Breast epithelium (tissue), 4 donors: ENCODE measurements around the gene SLC39A13. TPM values are rescaled to one million over a fixed set of nuclear protein-coding genes. Genes with fewer than 3 reads are reported as not detected.

Experiments
- DNase-seq, 2 donors: peaks; one replicate each; pipeline ENCODE4 v3.0.0-alpha.2; 2019; ENCODE audit warnings: low spot score in 2 of 2
- H3K27ac ChIP-seq, 2 donors: fragments of 200-600 bp; sonication (generic) in 1 of 2; one replicate each; pipeline ENCODE4 v1.5.1; 2016 to 2019; ENCODE audit warnings: mild to moderate bottlenecking in 1 of 2
- H3K27me3 ChIP-seq, 2 donors: fragments of 200-600 bp; sonication (generic) in 1 of 2; one replicate each; pipeline versions ENCODE4 v1.5.1 to v1.6.0; 2017 to 2019; ENCODE audit warnings: control low read depth in 1 of 2, mild to moderate bottlenecking in 1 of 2
- H3K36me3 ChIP-seq: fragments of 200-600 bp; one replicate; pipeline ENCODE4 v1.5.1; 2019
- H3K4me1 ChIP-seq, 2 donors: fragments of 200-600 bp; sonication (generic); one replicate each; pipeline ENCODE4 v1.5.1; 2016 to 2019; ENCODE audit warnings: control low read depth in 1 of 2
- H3K4me3 ChIP-seq, 3 donors: fragments of 200-600 bp; sonication (generic); 1 replicate in 2 of 3; 2 replicates in 1 of 3; pipeline ENCODE4 v1.5.1; 2016 to 2019; ENCODE audit warnings: mild to moderate bottlenecking in 3 of 3, moderate library complexity in 2 of 3
- H3K9me3 ChIP-seq, 2 donors: fragments of 200-600 bp; sonication (generic) in 1 of 2; one replicate each; pipeline ENCODE4 v1.5.1; 2016 to 2019; ENCODE audit warnings: control low read depth in 1 of 2
- CTCF ChIP-seq, 3 donors: fragments of 450-650 bp; IDR thresholded peaks; one replicate each; pipeline ENCODE4 v1.5.1; 2016 to 2017; ENCODE audit warnings: antibody characterized with exemption in 3 of 3, mild to moderate bottlenecking in 3 of 3, moderate library complexity in 3 of 3
- POLR2A ChIP-seq: fragments of 450-650 bp; IDR thresholded peaks from one replicate; pipeline ENCODE4 v1.6.1; 2016; ENCODE audit warnings: antibody characterized with exemption, mild to moderate bottlenecking, moderate library complexity
- POLR2AphosphoS5 ChIP-seq, 3 donors: sonication (generic); formaldehyde crosslinking; IDR thresholded peaks; one replicate each; pipeline ENCODE4 v1.6.1; 2017; ENCODE audit warnings: antibody characterized with exemption in 3 of 3
- intact Hi-C: fragments of 100-400 bp; cut with DNase I; formaldehyde crosslinking; loops from one replicate; pipeline ENCODE4 v1.15.1; 2023; ENCODE audit warnings: low total_unique reads
- total RNA-seq, 3 donors: library from RNA; depleted of rRNA; stranded (reverse); fragments of >200 nt; gene quantifications; one replicate each; pipeline ENCODE4 v1.1.0, GENCODE V29; 2016

Gene SLC39A13
- total RNA-seq, 3 donors from 2014 or later = 42.9 to 58.1 (median 52.8) TPM

GRCh38 chr11:47395223-47396048 lies 13.0 kb upstream of the SLC39A13 start:
- no peaks in the 10 kb centered on the region for H3K27me3 ChIP-seq
- peaks cover 0 to 3% of the 10 kb centered on the region in 2 donors for H3K4me1 ChIP-seq
- intact Hi-C loops = no loop called here
- H3K27ac ChIP-seq = peak overlapping the region; percentile 73 to 88
- no peaks in the 10 kb centered on the region for H3K36me3 ChIP-seq
- peak in 1 of 2 donors; percentile 45 for DNase-seq
- peak overlapping the region in 2 of 3 donors; percentile 8 to 19 for H3K4me3 ChIP-seq
- no peak for TF ChIP-seq POLR2A
- no peak for TF ChIP-seq POLR2AphosphoS5 (IDR thresholded peaks at IDR 0.05)
- TF ChIP-seq CTCF (IDR thresholded peaks at IDR 0.05) = no peak
- H3K9me3 ChIP-seq = no peaks in the 10 kb centered on the region

- peak overlapping the region in 1 of 2 donors; percentile 88 for H3K27ac ChIP-seq
- TF ChIP-seq CTCF (IDR thresholded peaks at IDR 0.05) = no peak
- TF ChIP-seq POLR2A = no peak
- TF ChIP-seq POLR2AphosphoS5 (IDR thresholded peaks at IDR 0.05) = no peak
- H3K4me1 ChIP-seq = peaks cover 0 to 3% of the 10 kb centered on the region in 2 donors
- intact Hi-C loops = no loop called here
- no peaks in the 10 kb centered on the region for H3K27me3 ChIP-seq
- no peak for DNase-seq
- H3K4me3 ChIP-seq = no peak overlapping the region
- H3K9me3 ChIP-seq = no peaks in the 10 kb centered on the region
- no peaks in the 10 kb centered on the region for H3K36me3 ChIP-seq
Observed at GRCh38 chr11:47396049-47396320, 12.4 kb upstream of the SLC39A13 start.

GRCh38 chr11:47398011-47398410 lies 10.4 kb upstream of the SLC39A13 start:
- Histone ChIP-seq H3K27me3 (no peaks in the 10 kb centered on the region), H3K4me3 (no peak overlapping the region), H3K27ac (no peak overlapping the region), H3K9me3 (no peaks in the 10 kb centered on the region), H3K36me3 (no peaks in the 10 kb centered on the region), H3K4me1 (peaks cover 0 to 3% of the 10 kb centered on the region in 2 donors)
- TF ChIP-seq CTCF (IDR thresholded peaks at IDR 0.05) (no peak), POLR2AphosphoS5 (IDR thresholded peaks at IDR 0.05) (no peak), POLR2A (no peak)
- DNase-seq = no peak
- intact Hi-C loops = no loop called here

GRCh38 chr11:47398551-47398950 lies 9.8 kb upstream of the SLC39A13 start:
- no peaks in the 10 kb centered on the region for H3K27me3 ChIP-seq
- peaks cover 0 to 3% of the 10 kb centered on the region in 2 donors for H3K4me1 ChIP-seq
- H3K36me3 ChIP-seq = no peaks in the 10 kb centered on the region
- intact Hi-C loops = no loop called here
- DNase-seq = no peak
- no peak overlapping the region for H3K27ac ChIP-seq
- H3K9me3 ChIP-seq = no peaks in the 10 kb centered on the region
- TF ChIP-seq POLR2AphosphoS5 (IDR thresholded peaks at IDR 0.05) = no peak
- no peak for TF ChIP-seq CTCF (IDR thresholded peaks at IDR 0.05)
- no peak for TF ChIP-seq POLR2A
- H3K4me3 ChIP-seq = no peak overlapping the region

- DNase-seq = no peak
- intact Hi-C loops = no loop called here
- Histone ChIP-seq H3K36me3 (no peaks in the 10 kb centered on the region), H3K4me3 (peak overlapping the region; percentile 45 to 77 (median 63)), H3K27ac (peak overlapping the region; percentile 88 to 92), H3K27me3 (no peaks in the 10 kb centered on the region), H3K4me1 (peaks cover 0 to 3% of the 10 kb centered on the region in 2 donors), H3K9me3 (no peaks in the 10 kb centered on the region)
- TF ChIP-seq CTCF (IDR thresholded peaks at IDR 0.05) (no peak), POLR2A (no peak), POLR2AphosphoS5 (IDR thresholded peaks at IDR 0.05) (no peak)
Observed at GRCh38 chr11:47399860-47400767, 8.3 kb upstream of the SLC39A13 start.
